Body of pancreas (tissue), 4 donors: ENCODE measurements around the gene MMP14. TPM values are rescaled to one million over a fixed set of nuclear protein-coding genes. Genes with fewer than 3 reads are reported as not detected.

Source experiments
- ATAC-seq: fragments of 150-250 bp; one replicate; pipeline ENCODE4 v1.9.1; 2016
- DNase-seq, 4 donors: peaks; one replicate each; pipeline ENCODE4 v3.0.0-alpha.2; 2019
- H3K27ac ChIP-seq, 4 donors: fragments of 200-600 bp; sonication (generic); 1 replicate in 3 of 4; 2 replicates in 1 of 4; pipeline versions ENCODE4 v1.5.1 to v1.6.1; 2016 to 2019; ENCODE audit warnings: mild to moderate bottlenecking in 1 of 4, mixed read lengths in 1 of 4, moderate library complexity in 1 of 4
- H3K27me3 ChIP-seq, 2 donors: fragments of 200-600 bp; sonication (generic); one replicate each; pipeline ENCODE4 v1.6.0; 2016; ENCODE audit warnings: mild to moderate bottlenecking in 1 of 2
- H3K36me3 ChIP-seq, 2 donors: fragments of 200-600 bp; sonication (generic); replicated peaks in 1 of 2; 2 replicates each; pipeline ENCODE4 v1.5.1; 2016; ENCODE audit warnings: low read depth in 2 of 2; ENCODE audit not compliant: insufficient read depth in 1 of 2
- H3K4me1 ChIP-seq: fragments of 200-600 bp; sonication (generic); one replicate; pipeline ENCODE4 v1.6.0; 2016
- H3K4me3 ChIP-seq, 2 donors: fragments of 200-600 bp; sonication (generic); 1 replicate in 1 of 2; 2 replicates in 1 of 2; pipeline ENCODE4 v1.5.1; 2016 to 2019
- H3K9me3 ChIP-seq, 3 donors: fragments of 200-600 bp; sonication (generic); 1 replicate in 2 of 3; 2 replicates in 1 of 3; pipeline ENCODE4 v1.5.1; 2016
- CTCF ChIP-seq, 7 experiments: fragments of 450-650 bp in 4 of 7; fragments of 200-600 bp in 3 of 7; sonication (generic) in 3 of 7; IDR thresholded peaks; one replicate each; pipeline ENCODE4 v1.5.1; 2016 to 2019; ENCODE audit warnings: antibody characterized with exemption in 7 of 7
- POLR2A ChIP-seq, 3 donors: fragments of 450-650 bp; IDR thresholded peaks; one replicate each; pipeline ENCODE4 v1.6.1; 2016; ENCODE audit warnings: antibody characterized with exemption in 3 of 3, mild to moderate bottlenecking in 2 of 3
- WGBS, 2 donors: methylation state at CpG; one replicate each; pipeline ENCODE4 v1.1.5; 2017; 5-methylcytosine and 5-hydroxymethylcytosine counted together
- intact Hi-C: fragments of 100-400 bp; cut with DNase I; formaldehyde crosslinking; loops from one replicate; pipeline ENCODE4 v1.15.1; 2023
- small RNA-seq: library from RNA; depleted of rRNA; stranded (forward); fragments of <200 nt; gene quantifications from one replicate; pipeline ENCODE3, GENCODE V24; 2016
- total RNA-seq, 2 donors: library from RNA; depleted of rRNA; stranded (reverse); fragments of >200 nt; gene quantifications; one replicate each; pipeline ENCODE4 v1.1.0, GENCODE V29; 2016

MMP14 gene
- total RNA-seq, 2 donors from 2014 or later = 55.3 to 65.3 TPM

GRCh38 chr14:22895402-22895801 is 59.0 kb downstream of the MMP14 start:
- H3K36me3 ChIP-seq = no peaks in the 10 kb centered on the region
- no peak overlapping the region for H3K27ac ChIP-seq
- no peaks in the 10 kb centered on the region for H3K9me3 ChIP-seq
- TF ChIP-seq POLR2A (IDR thresholded peaks at IDR 0.05) = no peak
- TF ChIP-seq CTCF (IDR thresholded peaks at IDR 0.05) = no peak
- H3K4me1 ChIP-seq = no peaks in the 10 kb centered on the region
- 100% methylated on average over 1 of the region's 1 CpG for whole genome bisulfite sequencing, 2 donors
- no peak overlapping the region for H3K4me3 ChIP-seq
- ATAC-seq = no peak
- no peak for DNase-seq
- intact Hi-C loops = no loop called here
- H3K27me3 ChIP-seq = no peaks in the 10 kb centered on the region

- Histone ChIP-seq H3K4me3 (no peak overlapping the region), H3K36me3 (peaks cover 6 to 7% of the 10 kb centered on the region in 2 donors), H3K9me3 (no peaks in the 10 kb centered on the region), H3K27ac (no peak overlapping the region), H3K4me1 (no peaks in the 10 kb centered on the region), H3K27me3 (no peaks in the 10 kb centered on the region)
- TF ChIP-seq POLR2A (IDR thresholded peaks at IDR 0.05) (no peak), CTCF (IDR thresholded peaks at IDR 0.05) (no peak)
- DNase-seq (no peak), ATAC-seq (no peak)
- intact Hi-C loops = no loop called here
- WGBS, 2 donors = 28 to 41% methylated on average over 5 of the region's 5 CpGs
Observed at GRCh38 chr14:22896356-22896755, 60.0 kb downstream of the MMP14 start.

GRCh38 chr14:22896760-22897159 is 60.4 kb downstream of the MMP14 start:
- H3K27ac ChIP-seq = no peak overlapping the region
- H3K4me1 ChIP-seq = no peaks in the 10 kb centered on the region
- H3K36me3 ChIP-seq = peaks cover 9 to 10% of the 10 kb centered on the region in 2 donors
- ATAC-seq = no peak
- 56 to 72% methylated on average over 3 of the region's 3 CpGs for WGBS, 2 donors
- intact Hi-C loops = no loop called here
- H3K4me3 ChIP-seq = no peak overlapping the region
- no peak for DNase-seq
- TF ChIP-seq POLR2A (IDR thresholded peaks at IDR 0.05) (no peak), CTCF (IDR thresholded peaks at IDR 0.05) (no peak)
- no peaks in the 10 kb centered on the region for H3K9me3 ChIP-seq
- no peaks in the 10 kb centered on the region for H3K27me3 ChIP-seq

GRCh38 chr14:22897357-22897756 is 61.0 kb downstream of the MMP14 start:
- Histone ChIP-seq H3K4me3 (no peak overlapping the region), H3K36me3 (peaks cover 10% of the 10 kb centered on the region in 2 donors), H3K27me3 (no peaks in the 10 kb centered on the region), H3K4me1 (no peaks in the 10 kb centered on the region), H3K9me3 (no peaks in the 10 kb centered on the region), H3K27ac (no peak overlapping the region)
- TF ChIP-seq CTCF (IDR thresholded peaks at IDR 0.05) = no peak
- TF ChIP-seq POLR2A (IDR thresholded peaks at IDR 0.05) = no peak
- no peak for ATAC-seq
- 31 to 50% methylated on average over 1 of the region's 1 CpG for WGBS, 2 donors
- intact Hi-C loops = no loop called here
- DNase-seq = no peak

Small RNAs within 50 kb of the gene (small RNA-seq; reads per million reads assigned to genes)
- gene RF00019 = not detected

Other genes with a start within 250 kb of the MMP14 start
- gene DAD1, start 247.4 kb upstream of the MMP14 start, total RNA-seq = 100 to 1,000 TPM in 1 of 2 donors, 10 to 100 TPM in 1; 91.3 to 104 TPM
- 10 to 100 TPM; 11.9 to 28.3 TPM for gene ABHD4, start 238.3 kb upstream of the MMP14 start, total RNA-seq
- gene OR6J1, start 192.2 kb upstream of the MMP14 start, total RNA-seq = not detected
- 10 to 100 TPM; 73.2 to 83.5 TPM for gene OXA1L, start 69.9 kb upstream of the MMP14 start, total RNA-seq
- 10 to 100 TPM in 1 of 2 donors, 1 to 10 TPM in 1; 6.9 to 16.6 TPM for gene SLC7A7, start 21.1 kb upstream of the MMP14 start, total RNA-seq
- gene MRPL52, start 6.7 kb upstream of the MMP14 start, total RNA-seq = 10 to 100 TPM; 29.3 to 45.1 TPM
- gene LRP10, start 35.2 kb downstream of the MMP14 start, total RNA-seq = 10 to 100 TPM; 47.8 to 83.0 TPM
- not detected for gene REM2, start 46.6 kb downstream of the MMP14 start, total RNA-seq
- 100 to 1,000 TPM in 1 of 2 donors, 10 to 100 TPM in 1; 39.4 to 219 TPM for gene RBM23, start 82.6 kb downstream of the MMP14 start, total RNA-seq
- 10 to 100 TPM; 36.1 to 40.2 TPM for gene PRMT5, start 92.8 kb downstream of the MMP14 start, total RNA-seq
- 10 to 100 TPM; 16.8 to 47.0 TPM for gene HAUS4, start 120.5 kb downstream of the MMP14 start, total RNA-seq
- gene AJUBA, start 146.0 kb downstream of the MMP14 start, total RNA-seq = 10 to 100 TPM; 15.8 to 19.5 TPM
- 10 to 100 TPM in 1 of 2 donors, 1 to 10 TPM in 1; 4.0 to 11.2 TPM for gene C14orf93, start 173.6 kb downstream of the MMP14 start, total RNA-seq
- gene PSMB5, start 198.3 kb downstream of the MMP14 start, total RNA-seq = 10 to 100 TPM; 47.0 to 93.3 TPM
- gene PSMB11, start 205.6 kb downstream of the MMP14 start, total RNA-seq = not detected
- gene CDH24, start 220.9 kb downstream of the MMP14 start, total RNA-seq = 1 to 10 TPM; 4.9 to 9.9 TPM